ENCODE data around the gene CD70.

The CD70 gene

DNA sequence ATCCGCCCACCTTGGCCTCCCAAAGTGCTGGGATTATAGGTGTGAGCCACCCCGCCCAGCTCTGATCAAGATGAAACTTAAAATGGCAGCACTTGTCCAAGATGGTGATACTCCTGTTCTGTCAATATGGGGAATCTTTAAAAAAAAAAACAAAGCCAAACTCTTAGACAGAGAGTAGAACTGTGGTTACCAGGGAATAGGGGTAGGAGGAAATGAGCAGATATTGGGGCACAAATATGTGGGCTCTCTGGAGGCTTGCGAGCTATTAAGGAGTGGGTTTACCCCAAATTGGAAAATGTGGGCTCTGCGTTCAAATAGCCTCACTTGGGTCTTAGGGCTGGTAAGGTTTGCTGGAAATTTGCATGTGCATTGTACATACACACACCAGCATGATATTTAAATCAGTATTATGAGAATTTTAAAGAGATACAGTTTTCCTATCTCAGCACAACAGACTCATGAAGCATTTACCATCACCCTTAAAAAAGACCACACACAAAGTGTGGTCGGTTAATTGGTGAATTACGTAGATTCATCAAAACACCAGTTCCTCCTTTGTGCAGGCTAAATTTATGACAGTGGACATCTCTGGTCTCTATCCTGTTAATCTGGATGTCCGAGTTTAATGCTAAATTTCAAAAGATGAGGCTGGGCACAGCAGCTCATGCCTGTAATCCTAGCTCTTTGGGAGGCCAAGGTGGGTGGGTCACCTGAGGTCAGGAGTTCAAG, 11.3 kb downstream of the CD70 start:
- TF ChIP-seq CTCF (IDR thresholded peaks at IDR 0.05; ENCODE audit: low read depth, low read length), result no peak
- no peak for DNase-seq (ENCODE audit: extremely low read depth, low read depth)

GRCh38 chr19:6577476-6578125, 13.3 kb downstream of the CD70 start:
- no peak for TF ChIP-seq CTCF (IDR thresholded peaks at IDR 0.05; ENCODE audit: low read depth, low read length)
- no peak for DNase-seq (ENCODE audit: extremely low read depth, low read depth)

DNA sequence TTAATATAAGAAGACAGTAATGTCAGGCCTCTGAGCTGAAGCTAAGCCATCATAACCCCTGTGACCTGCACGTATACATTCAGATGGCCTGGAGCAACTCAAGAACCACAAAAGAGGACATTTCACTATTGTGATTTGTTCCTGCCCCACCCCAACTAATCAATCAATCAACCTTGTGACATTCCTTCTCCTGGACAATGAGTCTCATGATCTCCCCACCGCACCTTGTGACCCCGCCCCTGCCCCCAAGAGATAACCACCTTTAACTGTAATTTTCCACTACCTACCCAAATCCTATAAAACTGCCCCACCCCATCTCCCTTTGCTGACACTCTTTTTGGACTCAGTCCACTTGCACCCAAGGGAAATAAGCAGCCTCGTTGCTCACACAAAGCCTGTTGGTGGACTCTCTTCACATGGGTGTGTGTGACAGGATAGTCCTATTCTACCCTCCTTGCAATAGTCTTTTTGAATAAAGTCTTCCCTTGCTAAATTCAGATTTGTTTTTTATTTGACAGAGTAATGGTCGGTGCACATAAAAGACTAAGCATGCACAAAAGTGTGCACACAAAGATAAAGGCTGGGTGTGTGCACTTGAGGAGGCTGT, 14.0 kb downstream of the CD70 start:
- DNase-seq (ENCODE audit: extremely low read depth, low read depth), result no peak
- TF ChIP-seq CTCF (IDR thresholded peaks at IDR 0.05; ENCODE audit: low read depth, low read length), result no peak

DNA sequence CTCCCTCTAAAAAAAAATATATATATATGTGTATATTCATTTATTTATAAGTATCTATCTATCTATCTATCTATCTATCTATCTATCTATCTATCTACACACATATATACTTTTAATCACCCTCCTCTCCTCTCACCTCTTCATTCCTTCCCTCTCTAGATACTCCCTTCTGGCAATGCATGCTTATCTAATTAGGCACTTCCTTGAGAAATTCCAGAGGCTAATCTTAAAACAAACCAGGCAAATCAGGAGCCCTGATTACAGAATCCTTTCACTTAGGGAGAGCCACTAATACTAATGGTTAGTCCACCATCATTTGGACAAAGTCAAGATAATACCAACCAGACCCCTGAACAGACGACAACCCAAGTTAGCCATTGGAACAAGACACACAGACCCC, 17.6 kb downstream of the CD70 start:
- no peak for DNase-seq (ENCODE audit: extremely low read depth, low read depth)
- no peak for TF ChIP-seq CTCF (IDR thresholded peaks at IDR 0.05; ENCODE audit: low read depth, low read length)

GRCh38 chr19:6572217-6572616, 18.7 kb downstream of the CD70 start:
- TF ChIP-seq CTCF (IDR thresholded peaks at IDR 0.05; ENCODE audit: low read depth, low read length), result no peak
- DNase-seq (ENCODE audit: extremely low read depth, low read depth), result no peak

GRCh38 chr19:6571167-6571566, 19.8 kb downstream of the CD70 start:
- no peak for TF ChIP-seq CTCF (IDR thresholded peaks at IDR 0.05; ENCODE audit: low read depth, low read length)
- DNase-seq (ENCODE audit: extremely low read depth, low read depth), result no peak

- no peak for TF ChIP-seq CTCF (IDR thresholded peaks at IDR 0.05; ENCODE audit: low read depth, low read length)
- DNase-seq (ENCODE audit: extremely low read depth, low read depth), result no peak
Measured at GRCh38 chr19:6570764-6571163, 20.2 kb downstream of the CD70 start.

Measured in AG09319 (cell line).